Measurements from ENCODE around the gene CC2D1A.

Gene CC2D1A

GRCh38 chr19:13952931-13953531, 47.0 kb downstream of the CC2D1A start:
- peak; percentile 60 for ATAC-seq
- no peak for TF ChIP-seq CSRNP3 (CRISPR knock-in tag; IDR thresholded peaks at IDR 0.05)
- TF ChIP-seq PATZ1 (CRISPR knock-in tag; IDR thresholded peaks at IDR 0.05; ENCODE audit: borderline replicate concordance), result no peak
- no peak for TF ChIP-seq OSR1 (CRISPR knock-in tag; IDR thresholded peaks at IDR 0.05)
- no peak for TF ChIP-seq PPARA (CRISPR knock-in tag; IDR thresholded peaks at IDR 0.05; ENCODE audit: borderline replicate concordance)
- TF ChIP-seq ZC3H10 (CRISPR knock-in tag; IDR thresholded peaks at IDR 0.05), result no peak
- TF ChIP-seq GLIS3 (CRISPR knock-in tag; IDR thresholded peaks at IDR 0.05), result no peak
- no peak for TF ChIP-seq CSDC2 (CRISPR knock-in tag; IDR thresholded peaks at IDR 0.05)
- TF ChIP-seq ESRRG (CRISPR knock-in tag; IDR thresholded peaks at IDR 0.05), result no peak
- TF ChIP-seq TCF4 (CRISPR knock-in tag; IDR thresholded peaks at IDR 0.05; ENCODE audit: borderline replicate concordance), result no peak
- TF ChIP-seq TOX (CRISPR knock-in tag; IDR thresholded peaks at IDR 0.05; ENCODE audit: borderline replicate concordance), result no peak

- TF ChIP-seq ZNF8 (CRISPR knock-in tag; IDR thresholded peaks at IDR 0.05), result no peak
- ATAC-seq, result no peak
Measured at GRCh38 chr19:13954185-13954584, 48.2 kb downstream of the CC2D1A start.

- no peak for ATAC-seq
- TF ChIP-seq SNAI2 (CRISPR knock-in tag; IDR thresholded peaks at IDR 0.05), result no peak
- no peak for TF ChIP-seq POU6F1 (CRISPR knock-in tag; IDR thresholded peaks at IDR 0.05; ENCODE audit: borderline replicate concordance, low read depth)
- TF ChIP-seq RARB (CRISPR knock-in tag; IDR thresholded peaks at IDR 0.05), result no peak
- TF ChIP-seq ZFP30 (CRISPR knock-in tag; IDR thresholded peaks at IDR 0.05), result no peak
- no peak for TF ChIP-seq CSDC2 (CRISPR knock-in tag; IDR thresholded peaks at IDR 0.05)
- no peak for TF ChIP-seq GLIS3 (CRISPR knock-in tag; IDR thresholded peaks at IDR 0.05)
- no peak for TF ChIP-seq PATZ1 (CRISPR knock-in tag; IDR thresholded peaks at IDR 0.05; ENCODE audit: borderline replicate concordance)
- TF ChIP-seq PPARA (CRISPR knock-in tag; IDR thresholded peaks at IDR 0.05; ENCODE audit: borderline replicate concordance), result no peak
Measured at GRCh38 chr19:13955662-13956364, 49.8 kb downstream of the CC2D1A start.

GRCh38 chr19:13956365-13956744, 50.4 kb downstream of the CC2D1A start:
- no peak for TF ChIP-seq POU6F1 (CRISPR knock-in tag; IDR thresholded peaks at IDR 0.05; ENCODE audit: borderline replicate concordance, low read depth)
- no peak for TF ChIP-seq ZNF565 (CRISPR knock-in tag; conservative IDR thresholded peaks at IDR 0.05; ENCODE audit: low read depth)
- TF ChIP-seq GLIS3 (CRISPR knock-in tag; IDR thresholded peaks at IDR 0.05), result no peak
- TF ChIP-seq ISL1 (CRISPR knock-in tag; IDR thresholded peaks at IDR 0.05), result no peak
- TF ChIP-seq RARB (CRISPR knock-in tag; IDR thresholded peaks at IDR 0.05), result no peak
- no peak for TF ChIP-seq CSRNP3 (CRISPR knock-in tag; IDR thresholded peaks at IDR 0.05)
- TF ChIP-seq OSR1 (CRISPR knock-in tag; IDR thresholded peaks at IDR 0.05), result no peak
- TF ChIP-seq ARNTL (CRISPR knock-in tag; IDR thresholded peaks at IDR 0.05; ENCODE audit: borderline replicate concordance, low read depth), result no peak
- no peak for TF ChIP-seq TCF4 (CRISPR knock-in tag; IDR thresholded peaks at IDR 0.05; ENCODE audit: borderline replicate concordance)
- TF ChIP-seq ZFP3 (CRISPR knock-in tag; IDR thresholded peaks at IDR 0.05), result no peak
- no peak for TF ChIP-seq TOX (CRISPR knock-in tag; IDR thresholded peaks at IDR 0.05; ENCODE audit: borderline replicate concordance)
- TF ChIP-seq ESRRG (CRISPR knock-in tag; IDR thresholded peaks at IDR 0.05), result no peak
- ATAC-seq, result no peak
